ENCODE results near the gene AMIGO3.
"Not testable (repeated sequence)": the region's sequence is repeated elsewhere in the genome, so short reads cannot be mapped to it uniquely, and the experiment has no call there.

Gene AMIGO3

GRCh38 chr3:49706456-49707112 lies 12.9 kb downstream of the AMIGO3 start:
- DNase-seq = no peak

GRCh38 chr3:49705390-49705960 lies 14.0 kb downstream of the AMIGO3 start:
- DNase-seq = no peak

- no peak for DNase-seq
Observed at GRCh38 chr3:49704629-49705028, 14.9 kb downstream of the AMIGO3 start.

- no peak for DNase-seq
Observed at GRCh38 chr3:49703956-49704355, 15.5 kb downstream of the AMIGO3 start.

GRCh38 chr3:49703443-49703927 lies 16.0 kb downstream of the AMIGO3 start:
- DNase-seq = peak in 4 of 5 experiments; percentile 40 to 77 (median 48)

- no peak for DNase-seq
Observed at GRCh38 chr3:49702672-49703071, 16.8 kb downstream of the AMIGO3 start.

GRCh38 chr3:49701388-49702077 lies 18.0 kb downstream of the AMIGO3 start:
- no peak for DNase-seq

GRCh38 chr3:49700453-49701128 lies 18.9 kb downstream of the AMIGO3 start:
- DNase-seq = no peak

- no peak for DNase-seq
Observed at GRCh38 chr3:49700014-49700413, 19.5 kb downstream of the AMIGO3 start.

- no peak for DNase-seq
Observed at GRCh38 chr3:49699281-49699979, 20.1 kb downstream of the AMIGO3 start.

GRCh38 chr3:49695350-49696015 lies 24.0 kb downstream of the AMIGO3 start:
- DNase-seq = not testable (repeated sequence)

- not testable (repeated sequence) for DNase-seq
Observed at GRCh38 chr3:49694409-49695070, 24.9 kb downstream of the AMIGO3 start.

GRCh38 chr3:49691481-49691880 lies 28.0 kb downstream of the AMIGO3 start:
- not testable (repeated sequence) for DNase-seq

GRCh38 chr3:49690856-49691255 lies 28.6 kb downstream of the AMIGO3 start:
- not testable (repeated sequence) for DNase-seq

- DNase-seq = not testable (repeated sequence)
Observed at GRCh38 chr3:49689908-49690624, 29.4 kb downstream of the AMIGO3 start.

- DNase-seq = peak; percentile 87 to 94 (median 89)
Observed at GRCh38 chr3:49689046-49689907, 30.2 kb downstream of the AMIGO3 start, which contains the start of the genes MST1 and RNF123. Gene MST1 (minus strand): TSS chr3:49689474. CDS start chr3:49688691, 783 bp downstream. Gene RNF123 (plus strand): TSS chr3:49689557. CDS start chr3:49691166, 1,609 bp downstream.

- not testable (repeated sequence) for DNase-seq
Observed at GRCh38 chr3:49688338-49689045, 31.0 kb downstream of the AMIGO3 start.

GRCh38 chr3:49687424-49687795 lies 32.1 kb downstream of the AMIGO3 start:
- DNase-seq = not testable (repeated sequence)

Data from T-helper 2 cell (primary cell).